22Rv1 (cell line): ENCODE measurements around the gene METTL25.

ENCODE experiments used
- ZFX ChIP-seq: fragments of 450-650 bp; IDR thresholded peaks from 2 replicates; pipeline ENCODE4 v1.6.1; 2017; ENCODE audit warnings: antibody characterized with exemption, borderline replicate concordance
- TF ChIP-seq, protein P1 (sequence below): fragments of 450-650 bp; IDR thresholded peaks from 2 replicates; pipeline ENCODE4 v1.5.1; 2017; ENCODE audit warnings: mild to moderate bottlenecking

DNA sequence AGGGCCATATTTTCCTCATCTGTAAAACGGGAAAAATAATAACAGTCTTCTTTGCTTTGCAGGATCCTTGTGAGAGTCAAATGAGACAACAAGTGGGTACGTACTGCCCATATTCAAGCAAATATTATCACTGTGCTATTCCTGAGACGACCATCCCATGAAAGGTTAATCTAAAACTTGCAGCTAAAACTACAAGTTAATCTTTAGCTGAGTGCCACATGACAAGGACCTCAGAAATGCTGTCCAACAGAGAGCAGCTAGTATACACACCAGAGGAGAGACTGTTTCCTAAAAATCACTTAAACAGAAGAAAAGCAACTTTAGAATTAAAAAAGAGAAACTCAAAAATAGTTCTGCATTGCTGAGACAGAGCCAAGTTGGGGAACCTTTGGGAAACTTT lies 165.7 kb downstream of the METTL25 start:
- TF ChIP-seq, protein P1, sequence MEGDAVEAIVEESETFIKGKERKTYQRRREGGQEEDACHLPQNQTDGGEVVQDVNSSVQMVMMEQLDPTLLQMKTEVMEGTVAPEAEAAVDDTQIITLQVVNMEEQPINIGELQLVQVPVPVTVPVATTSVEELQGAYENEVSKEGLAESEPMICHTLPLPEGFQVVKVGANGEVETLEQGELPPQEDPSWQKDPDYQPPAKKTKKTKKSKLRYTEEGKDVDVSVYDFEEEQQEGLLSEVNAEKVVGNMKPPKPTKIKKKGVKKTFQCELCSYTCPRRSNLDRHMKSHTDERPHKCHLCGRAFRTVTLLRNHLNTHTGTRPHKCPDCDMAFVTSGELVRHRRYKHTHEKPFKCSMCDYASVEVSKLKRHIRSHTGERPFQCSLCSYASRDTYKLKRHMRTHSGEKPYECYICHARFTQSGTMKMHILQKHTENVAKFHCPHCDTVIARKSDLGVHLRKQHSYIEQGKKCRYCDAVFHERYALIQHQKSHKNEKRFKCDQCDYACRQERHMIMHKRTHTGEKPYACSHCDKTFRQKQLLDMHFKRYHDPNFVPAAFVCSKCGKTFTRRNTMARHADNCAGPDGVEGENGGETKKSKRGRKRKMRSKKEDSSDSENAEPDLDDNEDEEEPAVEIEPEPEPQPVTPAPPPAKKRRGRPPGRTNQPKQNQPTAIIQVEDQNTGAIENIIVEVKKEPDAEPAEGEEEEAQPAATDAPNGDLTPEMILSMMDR: no peak
- TF ChIP-seq ZFX: no peak
